GM18909 (cell line): ENCODE results near the gene CCDC15.

Experiments
- ATAC-seq: cut with Tn5 transposase; IDR thresholded peaks from one replicate; pipeline ENCODE4 v1.9.1; 2021; ENCODE audit warnings: mild to moderate bottlenecking; ENCODE audit not compliant: unreplicated experiment, poor library complexity

The CCDC15 gene

DNA sequence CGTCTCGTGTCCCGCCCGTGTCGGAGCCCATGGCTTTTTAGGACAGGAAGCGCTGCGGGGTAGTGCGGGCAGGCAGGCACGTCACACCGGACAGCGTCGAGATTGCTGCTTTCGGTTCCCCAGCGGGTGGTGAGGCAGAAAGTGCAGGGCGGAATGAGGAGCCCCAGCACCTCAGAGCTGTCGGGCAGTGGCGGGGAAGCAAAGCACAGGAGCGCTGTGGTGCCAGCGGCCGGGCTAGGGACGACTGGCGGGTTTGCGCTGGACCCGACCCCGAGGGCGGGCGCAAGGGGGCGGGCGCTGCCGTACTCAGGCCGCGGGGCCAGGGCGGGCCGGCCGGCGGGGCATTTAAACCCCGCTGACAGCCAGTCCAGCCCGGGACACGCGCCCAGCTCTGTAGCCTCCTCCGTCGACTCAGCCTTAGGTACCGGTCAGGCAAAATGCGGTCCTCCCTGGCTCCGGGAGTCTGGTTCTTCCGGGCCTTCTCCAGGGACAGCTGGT is 109.0 kb downstream of the CCDC15 start, which contains the start of gene SLC37A2:
Gene SLC37A2, plus strand, starts transcription at position 375 of the 498 bp plus-strand sequence. Its CDS starts 63 bp downstream, at position 438.
- ATAC-seq: peak; percentile 91

DNA sequence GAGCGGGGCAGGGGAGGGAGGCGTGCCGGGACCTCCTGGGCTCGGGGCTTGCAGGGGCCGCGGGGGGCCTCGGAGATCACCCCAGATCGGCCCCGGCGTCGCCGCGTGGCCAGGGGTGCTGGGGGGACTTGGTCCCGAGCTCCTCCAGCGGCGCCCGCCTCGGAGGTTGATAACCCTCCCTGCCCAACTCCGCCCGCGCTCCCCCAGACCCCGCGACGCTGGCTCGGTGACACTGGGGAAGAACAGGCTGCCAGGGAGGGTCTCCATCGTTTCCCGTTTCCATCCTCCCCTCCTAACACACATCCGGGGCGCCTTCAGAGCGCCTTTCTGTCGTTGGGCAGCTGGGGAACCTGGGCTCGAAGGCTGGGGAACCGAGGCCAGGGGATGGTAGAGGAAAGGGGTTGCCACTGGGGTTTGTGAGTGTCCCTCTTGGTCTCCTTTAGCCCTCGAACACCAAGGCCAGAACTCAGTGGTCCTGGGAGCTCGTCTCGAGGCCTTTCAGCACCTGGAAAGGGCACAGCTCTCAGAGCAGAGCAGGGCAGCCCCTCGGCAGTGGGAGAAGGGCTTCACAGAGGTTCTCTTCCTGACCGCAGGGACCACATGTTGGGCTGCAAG is 109.5 kb downstream of the CCDC15 start:
- ATAC-seq: peak; percentile 24

DNA sequence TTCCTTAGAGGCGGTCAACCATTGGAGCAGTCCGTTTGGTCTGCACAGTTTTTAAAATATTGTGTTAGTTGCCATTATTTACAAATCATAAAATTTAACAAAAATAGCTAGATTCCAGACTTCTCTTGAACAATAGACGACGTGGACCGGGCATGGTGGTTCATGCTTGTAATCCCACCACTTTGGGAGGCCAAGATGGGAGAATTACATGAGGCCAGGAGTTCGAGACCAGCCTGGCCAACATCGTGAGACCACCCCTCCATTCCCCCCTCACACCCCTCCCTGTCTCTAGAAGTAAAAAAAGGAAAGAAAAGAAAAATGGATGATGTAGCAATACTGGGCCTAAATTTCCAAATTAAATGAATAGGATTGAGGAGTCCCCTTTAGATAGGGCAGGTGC is 110.1 kb downstream of the CCDC15 start:
- no peak for ATAC-seq

DNA sequence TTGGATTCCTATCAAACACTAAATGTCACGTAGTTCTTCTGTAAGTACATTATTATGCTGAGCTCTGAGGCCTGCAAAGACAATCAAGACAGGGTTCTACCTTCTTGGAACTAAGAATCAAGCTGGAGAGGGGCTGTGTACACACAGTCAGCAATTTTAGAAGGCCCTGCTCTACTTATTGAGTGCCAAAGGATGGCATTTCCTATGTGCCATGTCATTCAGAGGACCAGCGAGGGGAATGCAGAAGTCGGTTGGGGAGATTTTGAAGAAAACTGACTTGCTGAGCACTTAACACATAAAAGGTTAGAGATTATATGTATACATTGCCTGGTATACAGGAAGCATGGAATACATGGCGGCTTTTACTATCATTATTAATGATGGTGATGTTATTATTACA is 114.4 kb downstream of the CCDC15 start:
- no peak for ATAC-seq

DNA sequence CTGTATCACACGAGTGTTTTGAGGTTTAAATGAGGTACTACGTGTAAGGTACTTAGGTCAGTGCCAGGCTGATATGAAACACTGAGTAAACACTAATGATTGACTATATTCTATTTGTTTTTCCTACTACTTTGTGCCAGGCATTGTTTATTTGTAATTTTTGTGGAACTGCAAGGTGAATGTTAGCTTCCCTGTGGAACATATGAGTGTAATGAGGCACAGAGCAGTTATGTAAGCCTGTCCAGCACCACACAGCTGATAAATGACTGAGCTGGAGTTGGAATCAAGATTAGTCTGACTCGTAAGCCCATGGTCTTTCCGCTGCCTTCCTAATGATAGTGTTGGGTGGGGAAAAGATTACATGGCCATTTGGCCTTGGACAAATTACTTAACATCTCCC is 115.0 kb downstream of the CCDC15 start:
- ATAC-seq: no peak

DNA sequence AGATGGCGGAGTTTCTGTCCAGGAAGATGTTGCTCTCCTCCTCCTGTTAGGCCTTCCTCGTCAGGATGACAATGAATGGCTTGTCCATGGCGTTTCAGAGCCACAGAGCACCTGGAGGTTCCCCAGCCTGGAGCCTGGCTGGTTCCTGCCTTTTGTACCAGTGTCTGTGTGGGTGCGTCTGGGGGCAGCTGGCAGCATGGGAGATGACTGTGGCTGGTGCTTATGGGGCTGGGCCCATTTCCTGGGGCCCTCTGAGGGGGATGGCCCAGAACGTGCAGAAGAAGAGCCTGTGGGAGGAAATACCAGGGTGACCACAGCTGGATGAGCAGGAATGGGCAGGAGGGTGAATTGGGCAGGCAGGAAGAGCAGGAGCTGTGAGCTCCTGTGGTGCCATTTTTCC is 115.8 kb downstream of the CCDC15 start:
- no peak for ATAC-seq

DNA sequence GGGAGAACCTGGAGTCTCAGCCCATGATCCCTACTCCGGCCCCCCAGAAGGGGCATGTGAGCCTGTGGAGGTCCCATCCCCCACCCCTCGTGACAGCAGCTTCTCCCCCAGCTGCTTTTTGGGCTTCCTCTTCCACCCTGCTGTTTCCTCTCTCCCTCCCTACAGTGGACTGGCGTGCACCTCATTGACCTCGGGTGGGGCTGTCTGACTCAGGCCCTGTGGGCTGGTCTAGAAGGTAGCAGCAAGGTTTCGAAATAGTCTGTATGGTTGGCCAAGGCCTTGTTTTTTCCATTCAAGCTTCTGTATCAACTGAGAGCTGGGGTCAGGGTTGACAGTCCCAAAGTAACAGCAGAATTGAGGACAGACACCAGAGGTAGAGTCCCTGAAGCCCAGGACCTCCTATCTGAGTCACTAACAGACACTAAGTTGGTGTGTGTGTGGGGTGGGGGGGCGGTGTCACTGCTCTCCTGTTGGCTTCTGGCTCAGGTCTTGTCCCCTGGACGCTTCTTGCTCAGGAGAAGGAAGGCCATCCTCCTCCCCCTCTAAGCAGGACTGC is 116.8 kb downstream of the CCDC15 start:
- peak; percentile 81 for ATAC-seq

DNA sequence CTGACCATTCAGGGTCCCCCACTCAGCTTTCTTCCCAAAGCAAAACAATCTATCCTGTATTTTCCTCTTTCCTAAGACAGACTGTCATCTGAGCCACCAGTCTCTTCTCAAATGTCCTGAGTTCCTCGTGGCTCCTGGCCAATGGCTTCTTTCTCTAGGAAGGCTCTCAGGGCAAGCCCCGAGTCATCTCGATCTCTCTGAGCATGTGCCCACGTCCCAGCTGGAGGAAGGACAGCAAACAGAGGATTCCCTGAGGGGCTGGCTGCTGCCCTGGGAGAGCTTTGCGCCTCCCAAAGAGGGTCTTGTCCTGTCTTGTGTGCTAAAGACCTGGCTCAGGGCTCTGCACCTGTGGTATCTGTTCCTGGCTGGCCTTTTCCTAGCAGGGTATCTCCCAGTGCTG is 117.4 kb downstream of the CCDC15 start:
- no peak for ATAC-seq

DNA sequence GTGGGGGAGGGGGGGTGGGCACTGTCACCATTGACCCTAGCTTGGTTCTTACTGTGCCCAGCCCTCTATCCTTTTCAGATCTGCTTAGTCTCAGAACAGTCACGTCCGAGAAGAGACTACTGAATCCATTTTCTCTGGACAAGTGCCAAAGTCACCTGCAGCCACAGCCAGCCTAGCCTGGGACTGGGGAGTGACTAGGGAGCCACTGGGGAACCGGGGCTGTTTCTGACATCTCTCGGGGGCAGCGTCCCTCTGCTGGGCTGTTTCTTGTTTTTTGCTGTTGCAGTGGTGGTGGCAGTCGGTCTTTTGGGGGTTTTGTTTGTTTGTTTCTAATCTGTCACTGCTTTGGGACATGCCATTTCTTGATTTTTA is 117.8 kb downstream of the CCDC15 start:
- peak; percentile 4 for ATAC-seq

DNA sequence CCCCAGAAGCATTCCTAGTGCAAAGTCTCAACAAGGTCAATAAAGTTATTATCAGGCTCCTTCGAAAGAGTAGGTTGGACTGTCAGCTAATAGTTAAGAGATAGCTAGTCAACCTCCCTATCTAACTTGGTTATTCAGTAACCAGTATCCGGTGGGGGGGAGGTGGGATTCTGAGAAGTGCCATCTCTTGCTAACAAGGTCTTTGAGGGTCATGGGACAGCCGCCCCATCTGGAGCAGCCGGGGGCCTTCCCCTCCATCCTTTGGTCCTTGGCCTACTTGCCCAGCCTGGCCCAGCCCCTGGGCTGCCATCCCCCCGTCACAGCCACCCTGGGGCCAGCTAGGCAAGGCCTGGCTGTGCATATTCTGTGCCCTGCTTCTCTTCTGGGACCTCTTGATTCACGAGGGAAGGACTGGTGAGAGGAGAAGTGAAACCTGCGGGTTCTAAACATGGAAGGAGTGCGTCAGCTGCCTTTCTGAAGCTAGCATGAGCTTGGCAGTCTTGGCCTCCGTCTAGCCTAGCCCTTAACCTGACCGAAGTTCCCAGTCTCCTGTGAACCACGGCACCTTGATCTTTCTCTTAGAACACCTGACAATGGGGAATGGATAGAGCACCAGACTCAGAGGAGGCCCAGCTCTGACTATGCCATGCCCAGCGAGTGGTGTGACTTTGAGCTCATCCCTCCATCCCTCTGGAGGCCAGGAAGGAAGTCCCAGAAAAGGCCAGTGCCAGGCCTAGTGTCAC is 118.4 kb downstream of the CCDC15 start:
- peak; percentile 79 for ATAC-seq

DNA sequence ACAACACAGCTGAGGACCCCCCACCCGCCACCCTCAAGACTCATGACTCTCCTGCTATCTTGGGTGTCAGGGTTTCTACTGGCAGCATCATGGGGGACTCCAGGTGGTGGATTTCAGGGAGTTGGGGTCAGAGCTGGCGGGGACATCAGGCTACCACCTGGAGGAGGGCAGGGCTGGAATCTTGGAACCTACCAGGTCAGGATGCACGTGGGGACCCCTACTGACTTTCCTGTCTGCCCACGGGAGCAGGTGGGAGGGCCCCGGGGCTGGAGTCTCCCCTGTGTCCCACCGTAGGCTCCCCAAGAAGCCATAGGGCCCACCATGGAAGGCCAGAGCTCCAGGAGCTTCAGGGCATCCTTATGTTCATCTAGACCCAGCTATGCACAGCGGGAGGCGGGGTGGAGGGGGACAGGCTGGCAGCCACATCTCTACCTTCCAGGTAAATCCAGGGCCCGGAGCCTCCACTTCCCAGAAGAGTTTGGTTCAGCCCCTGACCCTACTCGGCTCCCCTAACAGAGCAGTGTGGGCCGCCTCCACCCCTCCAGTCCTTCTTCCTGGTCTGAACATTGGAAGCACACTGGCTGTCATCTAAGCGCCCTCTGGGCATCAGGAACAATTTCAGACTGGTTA is 119.1 kb downstream of the CCDC15 start:
- ATAC-seq: no peak

DNA sequence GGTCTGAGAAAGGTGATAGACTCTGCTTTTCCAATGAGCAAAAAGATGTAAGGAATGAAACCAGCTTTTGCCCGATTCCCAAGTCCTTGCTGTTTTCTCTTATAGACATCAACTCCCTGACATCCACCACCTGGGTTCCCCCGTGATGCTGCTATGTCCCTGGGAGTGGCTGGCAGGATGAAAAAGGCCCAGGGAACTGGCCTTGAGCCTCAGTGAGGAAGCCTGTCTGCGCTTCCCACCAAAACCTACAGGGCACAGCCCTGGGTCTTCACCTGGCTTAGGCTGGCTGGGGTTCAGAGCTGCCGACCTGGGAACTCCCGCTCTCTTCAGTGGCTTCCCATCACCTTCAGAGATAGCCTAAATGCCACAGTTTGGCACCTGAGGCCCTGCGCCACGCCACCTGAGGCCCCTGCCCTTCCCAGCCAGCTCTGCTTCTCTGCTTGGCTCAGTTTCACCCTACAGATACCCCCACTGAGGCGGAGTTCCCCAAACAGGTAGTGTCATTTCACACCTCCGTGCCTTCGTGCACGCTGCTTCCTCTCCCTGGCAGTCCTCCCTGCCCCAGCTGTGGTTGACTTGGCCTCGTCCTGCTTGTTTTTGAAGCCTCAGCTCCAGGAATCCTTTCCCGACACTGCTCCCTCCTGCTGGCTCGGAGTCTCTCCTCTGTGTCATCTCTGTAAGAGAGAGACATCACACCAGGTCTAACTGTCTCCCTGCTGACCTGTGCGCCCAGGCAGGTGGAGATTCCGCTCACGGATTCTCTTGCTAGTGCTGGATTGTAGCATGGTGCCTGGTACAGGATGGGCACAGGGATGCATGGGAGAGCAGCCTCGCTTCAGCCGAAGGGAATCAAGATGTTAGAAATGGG is 119.8 kb downstream of the CCDC15 start:
- ATAC-seq: no peak

DNA sequence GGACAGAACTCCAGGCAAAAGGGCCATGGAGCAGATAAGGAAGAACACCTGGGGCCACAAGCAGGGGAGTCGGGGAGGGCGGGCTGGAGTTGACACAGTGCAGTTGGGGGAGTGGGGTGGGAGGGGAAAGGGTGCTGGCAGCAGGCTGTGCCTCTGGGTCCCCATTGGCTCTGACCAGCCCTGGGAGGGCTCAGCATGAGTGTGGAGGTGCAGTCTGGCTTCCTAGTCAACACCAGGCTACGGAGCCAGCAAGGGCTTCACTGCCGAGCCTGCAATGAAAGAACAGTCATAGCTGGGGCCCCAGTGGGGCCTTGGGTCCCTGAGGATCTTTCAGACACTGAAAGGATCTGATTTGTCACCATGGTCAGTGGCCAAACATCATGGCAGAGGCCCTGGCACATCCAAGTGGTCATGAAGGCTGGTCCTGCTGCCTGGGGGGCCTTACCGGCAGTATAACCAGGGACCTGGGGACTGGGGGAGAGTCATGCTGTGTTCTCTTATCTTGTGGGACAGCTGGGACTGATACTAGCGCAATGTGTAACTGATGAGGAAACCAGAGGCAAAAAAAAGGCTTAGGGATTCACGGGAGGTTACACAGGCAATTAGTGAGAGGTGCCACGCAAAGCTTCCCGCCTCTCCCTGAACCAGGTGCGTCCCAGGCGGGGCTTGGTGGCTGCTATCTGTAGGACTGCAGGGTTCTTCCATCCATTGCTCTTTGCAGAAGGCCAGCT is 120.7 kb downstream of the CCDC15 start:
- ATAC-seq: no peak

DNA sequence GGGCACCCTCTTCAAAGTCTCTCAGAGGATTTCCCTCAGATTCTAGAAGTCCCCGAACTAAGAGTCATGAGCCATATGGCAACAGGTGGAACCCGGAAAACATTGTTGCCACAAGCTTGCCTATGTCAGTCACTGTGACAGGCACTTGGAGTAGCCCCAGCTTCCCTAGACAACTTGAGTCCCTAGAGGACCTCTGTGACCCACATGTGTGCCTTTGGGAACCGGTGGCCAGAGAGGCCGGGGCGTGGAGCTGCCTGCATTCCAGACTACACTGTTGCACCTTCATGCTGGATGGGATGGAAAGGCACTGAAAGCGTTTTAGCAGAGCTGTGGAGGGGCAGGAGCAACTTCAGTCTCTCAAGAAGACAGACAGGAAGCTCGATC is 121.2 kb downstream of the CCDC15 start:
- ATAC-seq: no peak

DNA sequence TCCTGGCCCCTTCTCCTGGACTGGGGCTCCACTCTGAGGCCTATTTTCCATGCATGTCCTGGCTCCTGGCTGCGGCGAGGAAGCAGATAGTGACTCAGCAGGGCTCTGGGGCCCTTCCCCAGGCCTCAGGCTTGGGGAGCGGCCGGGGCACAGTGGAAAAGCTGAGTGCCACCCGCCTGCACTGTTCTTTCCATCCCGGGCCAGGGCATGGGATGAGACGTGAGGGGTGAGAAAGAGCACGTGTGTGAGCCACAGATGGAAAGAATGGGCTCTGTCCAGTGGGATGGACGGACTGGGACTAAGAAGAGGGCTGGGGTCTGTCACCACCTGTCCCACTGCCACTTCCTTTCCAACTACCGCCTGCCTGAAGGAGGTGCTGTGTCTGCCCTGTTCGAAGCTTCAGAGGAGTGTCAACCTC is 121.9 kb downstream of the CCDC15 start:
- ATAC-seq: no peak

DNA sequence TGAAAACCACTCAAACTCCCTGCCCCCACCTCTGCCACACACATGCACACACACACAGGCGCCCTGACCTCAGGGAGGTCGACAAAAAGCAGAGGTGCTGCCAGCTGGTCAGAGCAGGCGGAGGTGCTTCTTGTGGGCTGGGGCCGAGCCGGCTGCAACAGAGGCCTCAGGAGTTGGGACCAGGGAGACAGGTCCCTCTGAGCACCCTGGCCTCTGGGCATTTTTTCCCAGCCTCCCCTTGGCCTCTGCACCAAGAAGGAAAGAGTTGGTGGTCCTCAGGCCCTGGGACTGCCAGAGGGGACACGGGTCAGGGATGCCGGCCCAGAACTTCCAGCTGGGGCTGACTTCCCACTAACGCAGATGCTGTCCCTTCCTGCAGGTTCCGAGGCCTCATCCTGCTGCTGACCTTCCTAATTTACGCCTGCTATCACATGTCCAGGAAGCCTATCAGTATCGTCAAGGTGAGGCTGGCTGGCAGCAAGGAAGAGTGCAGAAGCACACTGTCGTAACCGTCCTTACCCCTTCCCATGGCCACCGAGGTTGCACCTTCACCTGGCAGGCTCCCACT is 122.5 kb downstream of the CCDC15 start:
- ATAC-seq: no peak

DNA sequence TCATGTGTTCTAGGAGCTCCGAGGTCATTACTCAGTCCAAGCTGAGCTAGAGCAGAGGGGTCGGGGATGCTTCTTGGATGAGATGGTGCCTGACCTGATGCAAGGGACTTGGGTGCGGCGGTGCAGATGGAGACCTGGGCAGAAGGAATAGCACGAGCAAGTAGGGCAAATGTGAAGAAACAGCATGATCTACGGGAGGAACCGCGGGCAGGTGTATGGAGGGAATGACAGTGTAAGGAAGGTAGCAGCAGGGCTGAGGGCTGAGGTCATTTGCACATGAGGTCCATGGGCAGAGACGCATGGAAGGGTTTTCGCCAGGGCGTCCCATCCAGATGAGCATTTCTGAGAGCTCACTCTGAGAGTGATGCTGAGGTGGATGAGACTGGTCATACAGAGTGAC is 124.0 kb downstream of the CCDC15 start:
- ATAC-seq: no peak

DNA sequence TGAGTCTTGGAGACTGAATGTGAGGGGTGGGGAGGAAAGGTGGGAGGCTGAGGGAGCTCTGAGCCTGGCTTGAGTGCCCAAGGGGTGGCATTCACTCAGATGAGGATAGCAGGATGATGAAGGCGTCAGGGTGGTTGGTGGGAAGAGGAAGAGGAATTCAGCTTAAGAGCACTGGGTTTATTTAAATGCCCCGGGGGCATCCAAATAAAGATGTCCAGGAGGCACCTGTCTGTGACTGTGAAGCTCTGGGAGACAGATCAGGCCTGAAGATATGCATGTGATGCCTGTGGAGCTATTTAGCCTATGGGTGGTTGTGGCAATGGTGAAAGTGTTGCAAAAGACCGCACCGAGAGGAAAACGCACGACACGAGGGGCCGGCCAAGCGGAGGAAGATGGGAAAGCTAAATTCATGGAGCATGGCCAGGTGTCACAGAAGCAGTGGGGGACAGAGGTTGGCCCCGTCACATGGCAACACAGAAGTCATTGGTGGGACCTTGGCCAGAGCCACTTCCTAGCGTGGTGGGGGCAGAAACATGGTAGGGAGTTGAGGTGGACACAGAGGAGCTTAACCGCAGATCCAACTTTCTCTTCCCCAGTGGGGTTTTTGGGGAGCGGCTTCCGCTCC is 124.6 kb downstream of the CCDC15 start:
- ATAC-seq: no peak
